PC-3 (cell line): ENCODE data around the gene RALGAPA1.

Experiments
- EZH2 ChIP-seq: fragments of 300-600 bp; sonication (generic); IDR thresholded peaks from one replicate; pipeline ENCODE4 v1.6.1; 2017; ENCODE audit warnings: antibody characterized with exemption, mild to moderate bottlenecking, low read length; ENCODE audit not compliant: unreplicated experiment
- TF ChIP-seq, protein P1 (sequence below): fragments of 300-600 bp; sonication (generic); conservative IDR thresholded peaks from 2 replicates; pipeline ENCODE4 v1.5.1; 2017; ENCODE audit warnings: antibody characterized with exemption, low read depth, mild to moderate bottlenecking, low read length

DNA sequence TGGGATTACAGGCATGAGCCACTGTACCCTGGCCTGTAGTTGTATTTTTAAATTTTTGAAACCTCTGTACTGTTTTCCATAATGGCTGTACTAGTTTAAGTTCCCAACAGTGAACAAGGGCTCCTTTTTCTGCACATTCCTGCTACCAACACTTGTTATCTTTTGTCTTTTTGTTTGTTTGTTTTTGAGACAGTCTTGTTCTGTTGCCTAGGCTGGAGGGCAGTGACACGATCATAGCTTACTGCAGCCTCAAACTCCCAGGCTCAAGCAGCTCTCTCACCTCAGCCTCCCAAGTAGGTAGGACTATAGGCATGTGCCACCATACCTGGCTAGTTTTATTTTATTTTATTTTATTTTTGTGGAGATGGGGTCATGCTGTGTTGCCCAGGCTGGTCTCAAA is 40.0 kb upstream of the RALGAPA1 start:
- TF ChIP-seq, protein P1, sequence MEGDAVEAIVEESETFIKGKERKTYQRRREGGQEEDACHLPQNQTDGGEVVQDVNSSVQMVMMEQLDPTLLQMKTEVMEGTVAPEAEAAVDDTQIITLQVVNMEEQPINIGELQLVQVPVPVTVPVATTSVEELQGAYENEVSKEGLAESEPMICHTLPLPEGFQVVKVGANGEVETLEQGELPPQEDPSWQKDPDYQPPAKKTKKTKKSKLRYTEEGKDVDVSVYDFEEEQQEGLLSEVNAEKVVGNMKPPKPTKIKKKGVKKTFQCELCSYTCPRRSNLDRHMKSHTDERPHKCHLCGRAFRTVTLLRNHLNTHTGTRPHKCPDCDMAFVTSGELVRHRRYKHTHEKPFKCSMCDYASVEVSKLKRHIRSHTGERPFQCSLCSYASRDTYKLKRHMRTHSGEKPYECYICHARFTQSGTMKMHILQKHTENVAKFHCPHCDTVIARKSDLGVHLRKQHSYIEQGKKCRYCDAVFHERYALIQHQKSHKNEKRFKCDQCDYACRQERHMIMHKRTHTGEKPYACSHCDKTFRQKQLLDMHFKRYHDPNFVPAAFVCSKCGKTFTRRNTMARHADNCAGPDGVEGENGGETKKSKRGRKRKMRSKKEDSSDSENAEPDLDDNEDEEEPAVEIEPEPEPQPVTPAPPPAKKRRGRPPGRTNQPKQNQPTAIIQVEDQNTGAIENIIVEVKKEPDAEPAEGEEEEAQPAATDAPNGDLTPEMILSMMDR: no peak
- TF ChIP-seq EZH2: no peak
